Liver (tissue), 3 donors: ENCODE data around the gene EFEMP2.

Experiments
- CTCF ChIP-seq: fragments of 150-350 bp; IDR thresholded peaks from 2 replicates; pipeline ENCODE4 v1.5.1; 2017; ENCODE audit warnings: improper control_type of control experiment, low read depth, low read length; ENCODE audit not compliant: missing input control
- EGR1 ChIP-seq, 2 donors: IDR thresholded peaks; 2 replicates each; pipeline ENCODE4 v1.6.1; 2016 to 2018; ENCODE audit warnings: antibody characterized with exemption in 2 of 2, low read depth in 2 of 2
- FOXA1 ChIP-seq: IDR thresholded peaks from 2 replicates; pipeline ENCODE4 v1.6.1; 2016; ENCODE audit warnings: antibody characterized with exemption
- FOXA2 ChIP-seq: IDR thresholded peaks from 2 replicates; pipeline ENCODE4 v1.6.1; 2016; ENCODE audit warnings: antibody characterized with exemption
- GABPA ChIP-seq, 2 donors: IDR thresholded peaks in 1 of 2; conservative IDR thresholded peaks in 1 of 2; 2 replicates each; pipeline ENCODE4 v1.6.1; 2016; ENCODE audit warnings: antibody characterized with exemption in 2 of 2, mild to moderate bottlenecking in 1 of 2, moderate library complexity in 1 of 2
- HNF4A ChIP-seq, 2 donors: conservative IDR thresholded peaks; 2 replicates each; pipeline ENCODE4 v1.6.1; 2016; ENCODE audit warnings: antibody characterized with exemption in 2 of 2, mild to moderate bottlenecking in 2 of 2
- HNF4G ChIP-seq: IDR thresholded peaks from 2 replicates; pipeline ENCODE4 v1.6.1; 2016; ENCODE audit warnings: antibody characterized with exemption
- JUND ChIP-seq, 2 donors: IDR thresholded peaks; 2 replicates each; pipeline ENCODE4 v1.6.1; 2016; ENCODE audit warnings: antibody characterized with exemption in 2 of 2
- MAX ChIP-seq: IDR thresholded peaks from 2 replicates; pipeline ENCODE4 v1.6.1; 2016; ENCODE audit warnings: antibody characterized with exemption
- RAD21 ChIP-seq, 2 donors: IDR thresholded peaks; 2 replicates each; pipeline ENCODE4 v1.6.1; 2016; ENCODE audit warnings: antibody characterized with exemption in 2 of 2, mild to moderate bottlenecking in 2 of 2
- SP1 ChIP-seq: IDR thresholded peaks from 2 replicates; pipeline ENCODE4 v1.6.1; 2018; ENCODE audit warnings: antibody characterized with exemption, mild to moderate bottlenecking
- TAF1 ChIP-seq: conservative IDR thresholded peaks from 2 replicates; pipeline ENCODE4 v1.6.1; 2016; ENCODE audit warnings: antibody characterized with exemption, mild to moderate bottlenecking
- YY1 ChIP-seq: IDR thresholded peaks from 2 replicates; pipeline ENCODE4 v1.6.1; 2016; ENCODE audit warnings: antibody characterized with exemption, mild to moderate bottlenecking
- TF ChIP-seq, protein P1 (sequence below): IDR thresholded peaks from 2 replicates; pipeline ENCODE4 v1.6.1; 2016; ENCODE audit warnings: antibody characterized with exemption, mild to moderate bottlenecking
- donor health status: healthy.
- donor health status: healthy.

GRCh38 chr11:65894034-65894591 lies 21.5 kb upstream of the EFEMP2 start:
- TF ChIP-seq CTCF: no peak
- TF ChIP-seq RAD21 (IDR thresholded peaks at IDR 0.05): no peak
- TF ChIP-seq FOXA1: no peak
- TF ChIP-seq FOXA2: no peak
- TF ChIP-seq EGR1 (IDR thresholded peaks at IDR 0.05; ENCODE audit: low read depth in 2 of 2): no peak
- no peak for TF ChIP-seq TAF1
- TF ChIP-seq JUND (IDR thresholded peaks at IDR 0.05): no peak
- no peak for TF ChIP-seq YY1
- TF ChIP-seq MAX: no peak
- no peak for TF ChIP-seq HNF4G
- TF ChIP-seq, protein P1, sequence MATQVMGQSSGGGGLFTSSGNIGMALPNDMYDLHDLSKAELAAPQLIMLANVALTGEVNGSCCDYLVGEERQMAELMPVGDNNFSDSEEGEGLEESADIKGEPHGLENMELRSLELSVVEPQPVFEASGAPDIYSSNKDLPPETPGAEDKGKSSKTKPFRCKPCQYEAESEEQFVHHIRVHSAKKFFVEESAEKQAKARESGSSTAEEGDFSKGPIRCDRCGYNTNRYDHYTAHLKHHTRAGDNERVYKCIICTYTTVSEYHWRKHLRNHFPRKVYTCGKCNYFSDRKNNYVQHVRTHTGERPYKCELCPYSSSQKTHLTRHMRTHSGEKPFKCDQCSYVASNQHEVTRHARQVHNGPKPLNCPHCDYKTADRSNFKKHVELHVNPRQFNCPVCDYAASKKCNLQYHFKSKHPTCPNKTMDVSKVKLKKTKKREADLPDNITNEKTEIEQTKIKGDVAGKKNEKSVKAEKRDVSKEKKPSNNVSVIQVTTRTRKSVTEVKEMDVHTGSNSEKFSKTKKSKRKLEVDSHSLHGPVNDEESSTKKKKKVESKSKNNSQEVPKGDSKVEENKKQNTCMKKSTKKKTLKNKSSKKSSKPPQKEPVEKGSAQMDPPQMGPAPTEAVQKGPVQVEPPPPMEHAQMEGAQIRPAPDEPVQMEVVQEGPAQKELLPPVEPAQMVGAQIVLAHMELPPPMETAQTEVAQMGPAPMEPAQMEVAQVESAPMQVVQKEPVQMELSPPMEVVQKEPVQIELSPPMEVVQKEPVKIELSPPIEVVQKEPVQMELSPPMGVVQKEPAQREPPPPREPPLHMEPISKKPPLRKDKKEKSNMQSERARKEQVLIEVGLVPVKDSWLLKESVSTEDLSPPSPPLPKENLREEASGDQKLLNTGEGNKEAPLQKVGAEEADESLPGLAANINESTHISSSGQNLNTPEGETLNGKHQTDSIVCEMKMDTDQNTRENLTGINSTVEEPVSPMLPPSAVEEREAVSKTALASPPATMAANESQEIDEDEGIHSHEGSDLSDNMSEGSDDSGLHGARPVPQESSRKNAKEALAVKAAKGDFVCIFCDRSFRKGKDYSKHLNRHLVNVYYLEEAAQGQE: no peak
- no peak for TF ChIP-seq GABPA (IDR thresholded peaks at IDR 0.05 in 1 of 2, conservative IDR thresholded peaks at IDR 0.05 in 1 of 2)
- TF ChIP-seq SP1: no peak
- TF ChIP-seq HNF4A (conservative IDR thresholded peaks at IDR 0.05): no peak
